KBM-7 (cell line): ENCODE data around the gene WDR37.
"Not testable (repeated sequence)": the region's sequence is repeated elsewhere in the genome, so short reads cannot be mapped to it uniquely, and the experiment has no call there.

Experiments
- DNase-seq: peaks from one replicate; pipeline ENCODE4 v3.0.0-alpha.2; 2015
- in situ Hi-C: fragments of 300-500 bp; cut with MboI; formaldehyde crosslinking; loops from 2 replicates; pipeline ENCODE4 v1.14.3; 2020; ENCODE audit warnings: low sequenced_read_pairs, low pct_unique_long_range_greater_than_20kb, mixed read lengths

Gene WDR37

DNA sequence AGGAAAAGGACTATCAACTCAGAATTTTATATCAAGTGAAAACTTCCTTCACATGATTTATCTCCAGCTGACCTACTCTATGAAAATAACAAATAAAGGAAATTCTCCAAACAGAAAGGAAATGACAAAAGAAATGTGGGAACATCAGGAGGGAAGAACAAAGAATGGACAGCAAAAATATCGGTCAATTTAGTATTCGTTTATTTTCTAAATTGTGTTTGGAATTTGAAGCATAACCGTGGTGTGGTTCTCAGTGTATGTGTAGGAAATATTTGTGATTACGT is 8.7 kb downstream of the WDR37 start:
- in situ Hi-C loops: no loop called here
- no peak for DNase-seq

GRCh38 chr10:1066734-1067133 is 10.5 kb downstream of the WDR37 start:
- in situ Hi-C loops: not testable (repeated sequence)

GRCh38 chr10:1068380-1069361 is 12.5 kb downstream of the WDR37 start:
- in situ Hi-C loops: no loop called here

More at GRCh38 chr10:1066734-1067133, 10.5 kb downstream of the WDR37 start:
- DNase-seq: not testable (repeated sequence)

GRCh38 chr10:1070919-1071318 is 14.7 kb downstream of the WDR37 start:
- in situ Hi-C loops: no loop called here
- DNase-seq: no peak

More at GRCh38 chr10:1068380-1069361, 12.5 kb downstream of the WDR37 start:
- no peak for DNase-seq

- no peak for DNase-seq
Measured at GRCh38 chr10:1074052-1074747, 18.0 kb downstream of the WDR37 start.

DNA sequence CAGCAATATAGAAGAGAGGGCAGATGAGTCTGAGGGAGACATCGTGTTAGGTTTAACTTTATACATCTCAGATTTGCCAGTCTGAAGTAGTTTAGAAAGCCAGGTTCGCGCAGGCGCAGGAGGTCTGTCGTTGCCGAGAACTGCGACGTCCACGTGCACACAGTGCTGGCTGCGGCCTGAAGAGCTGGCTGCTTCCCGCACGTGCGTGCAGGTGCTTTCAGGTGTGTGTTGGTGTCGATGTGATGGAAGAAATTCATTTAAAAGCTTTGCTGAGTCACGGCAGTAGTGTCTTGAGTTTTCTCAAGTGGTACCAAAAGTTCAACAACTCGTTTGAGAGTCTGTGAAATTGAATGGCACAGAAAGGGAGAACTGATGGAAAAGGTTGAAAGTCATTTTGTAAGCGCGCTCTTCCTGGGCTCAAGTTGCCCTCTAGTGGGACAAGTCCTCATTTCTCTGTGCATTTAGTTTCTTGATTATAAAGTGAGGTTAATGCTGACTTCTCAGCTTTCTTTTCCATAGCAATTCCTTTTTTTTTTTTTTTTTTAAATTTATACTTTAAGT is 18.6 kb downstream of the WDR37 start:
- in situ Hi-C loops: no loop called here
- peak; percentile 44 for DNase-seq

More at GRCh38 chr10:1074052-1074747, 18.0 kb downstream of the WDR37 start:
- in situ Hi-C loops: no loop called here

DNA sequence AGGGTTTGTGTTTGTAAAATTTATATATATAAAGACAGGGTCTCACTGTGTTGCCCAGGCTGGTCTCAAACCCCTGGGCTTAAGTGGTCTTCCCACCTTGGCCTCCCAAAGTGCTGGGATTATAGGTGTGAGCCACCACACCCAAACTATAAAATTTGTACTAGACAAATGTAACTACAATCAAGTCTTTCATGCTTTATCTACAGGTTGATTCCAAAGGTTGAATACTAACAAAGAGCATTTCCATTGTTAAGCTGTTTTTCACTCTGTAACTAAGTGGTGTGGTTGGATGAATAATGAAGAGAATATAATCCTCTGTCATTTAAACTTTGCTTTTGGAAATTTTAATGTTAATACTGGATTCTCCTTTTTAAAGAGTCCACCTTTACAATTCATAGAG is 22.5 kb downstream of the WDR37 start:
- in situ Hi-C loops: no loop called here
- no peak for DNase-seq

DNA sequence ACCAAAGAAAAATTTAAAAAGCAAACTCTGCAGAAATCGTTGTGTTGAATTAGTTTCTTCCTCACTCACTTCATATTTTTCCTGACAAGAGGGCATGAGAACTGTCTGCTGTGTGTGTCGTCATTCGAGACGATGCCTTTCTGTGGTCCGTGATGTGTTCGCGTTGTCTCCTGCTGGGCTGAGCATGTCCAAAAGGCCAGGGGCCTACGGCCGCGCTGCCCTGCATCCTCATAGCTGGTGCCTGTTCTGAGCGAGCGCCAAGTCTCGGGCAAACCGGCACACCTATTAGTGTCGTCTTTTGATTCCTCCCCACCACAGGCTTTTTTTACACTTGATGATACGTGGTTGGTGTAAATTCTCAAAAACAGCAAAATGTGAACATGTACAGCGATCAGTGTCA is 27.4 kb downstream of the WDR37 start:
- in situ Hi-C loops: no loop called here
- DNase-seq: no peak

- in situ Hi-C loops: no loop called here
- DNase-seq: no peak
Measured at GRCh38 chr10:1084011-1084950, 28.1 kb downstream of the WDR37 start.

GRCh38 chr10:1085258-1085657 is 29.1 kb downstream of the WDR37 start:
- no peak for DNase-seq
- in situ Hi-C loops: no loop called here

GRCh38 chr10:1086787-1087186 is 30.6 kb downstream of the WDR37 start:
- in situ Hi-C loops: no loop called here
- DNase-seq: no peak

- in situ Hi-C loops: no loop called here
- no peak for DNase-seq
Measured at GRCh38 chr10:1089017-1089689, 33.0 kb downstream of the WDR37 start.

- no peak for DNase-seq
- in situ Hi-C loops: no loop called here
Measured at GRCh38 chr10:1090696-1091095, 34.5 kb downstream of the WDR37 start.

GRCh38 chr10:1093696-1094095 is 37.5 kb downstream of the WDR37 start:
- in situ Hi-C loops: no loop called here
- no peak for DNase-seq

DNA sequence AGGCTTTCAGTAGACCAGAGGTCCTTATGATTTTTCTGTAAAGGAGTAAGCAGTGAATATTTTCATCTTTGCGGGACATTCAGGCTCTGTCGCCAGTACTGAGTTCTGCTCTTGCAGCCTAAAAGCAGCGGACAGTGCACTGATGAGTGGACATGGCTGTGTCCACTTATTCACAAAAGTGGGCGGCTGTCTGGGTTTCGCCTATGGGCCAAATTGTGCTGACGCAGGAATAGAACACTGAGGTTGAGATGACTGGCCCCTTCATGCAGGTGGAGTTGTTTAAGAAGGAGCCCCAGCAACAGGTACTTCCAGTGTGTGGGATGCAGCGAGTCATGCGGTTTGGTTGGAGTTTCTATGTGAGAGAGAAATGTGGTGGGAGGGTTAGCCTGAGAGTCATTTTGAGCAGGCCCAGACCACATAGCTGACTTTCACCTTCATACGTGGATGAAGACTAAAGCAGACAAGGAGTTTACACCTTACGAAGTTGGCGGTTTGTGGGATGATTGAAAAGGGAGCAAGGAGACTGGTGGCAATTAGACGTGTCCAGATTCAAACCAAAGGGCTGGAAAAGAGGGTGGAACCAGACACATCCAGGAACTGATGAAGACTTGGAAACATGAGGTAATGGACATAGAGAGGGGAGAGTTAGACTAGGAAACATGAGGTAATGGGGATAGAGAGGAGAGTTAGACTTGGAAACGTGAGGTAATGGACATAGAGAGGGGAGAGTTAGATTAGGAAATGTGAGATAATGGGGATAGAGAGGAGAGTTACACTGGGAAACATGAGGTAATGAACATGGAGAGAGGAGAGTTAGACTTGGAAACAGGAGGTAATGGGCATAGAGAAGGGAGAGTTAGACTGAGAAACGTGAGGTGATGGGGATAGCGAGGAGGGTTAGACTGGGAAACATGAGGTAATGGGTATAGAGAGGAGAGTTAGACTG is 38.2 kb downstream of the WDR37 start:
- DNase-seq: no peak
- in situ Hi-C loops: no loop called here

- DNase-seq: no peak
- in situ Hi-C loops: no loop called here
Measured at GRCh38 chr10:1095498-1095897, 39.3 kb downstream of the WDR37 start.

- in situ Hi-C loops: no loop called here
Measured at GRCh38 chr10:1096287-1096889, 40.2 kb downstream of the WDR37 start.

More at GRCh38 chr10:1096287-1096889, 40.2 kb downstream of the WDR37 start:
- DNase-seq: no peak
